Skeletal muscle tissue (tissue), 4 donors: ENCODE results near the gene SCGB3A2. TPM values are rescaled to one million over a fixed set of nuclear protein-coding genes. Genes with fewer than 3 reads are reported as not detected.

Experiments
- H3K27ac ChIP-seq: one replicate; pipeline ENCODE4 v1.7.0; 2013; ENCODE audit warnings: mild to moderate bottlenecking, low read depth, low read length, inconsistent platforms
- H3K27me3 ChIP-seq, 3 donors: one replicate each; pipeline ENCODE4 v1.7.0; 2013; ENCODE audit warnings: low read length in 3 of 3; ENCODE audit not compliant: control insufficient read depth in 3 of 3, insufficient read depth in 3 of 3
- H3K36me3 ChIP-seq, 3 donors: one replicate each; pipeline ENCODE4 v1.7.0; 2013; ENCODE audit warnings: low read length in 3 of 3; ENCODE audit not compliant: control insufficient read depth in 3 of 3, insufficient read depth in 3 of 3
- H3K4me1 ChIP-seq, 3 donors: one replicate each; pipeline ENCODE4 v1.7.0; 2013; ENCODE audit warnings: low read length in 3 of 3, mild to moderate bottlenecking in 3 of 3; ENCODE audit not compliant: control insufficient read depth in 3 of 3, insufficient read depth in 3 of 3
- H3K4me3 ChIP-seq, 3 donors: one replicate each; pipeline ENCODE4 v1.7.0; 2013; ENCODE audit warnings: low read length in 3 of 3
- H3K9ac ChIP-seq, 3 donors: one replicate each; pipeline ENCODE4 v1.7.0; 2013; ENCODE audit warnings: low read length in 3 of 3, mild to moderate bottlenecking in 3 of 3, moderate library complexity in 2 of 3, low read depth in 1 of 3
- H3K9me3 ChIP-seq, 3 donors: one replicate each; pipeline ENCODE4 v1.7.0; 2013; ENCODE audit warnings: low read length in 3 of 3; ENCODE audit not compliant: control insufficient read depth in 3 of 3
- total RNA-seq: library from RNA; depleted of rRNA; stranded (reverse); fragments of >200 nt; gene quantifications from one replicate; pipeline ENCODE4 v1.2.3, GENCODE V29; 2014
- donor health status: Osteomylitis.

SCGB3A2 gene
- total RNA-seq, 1 donor from 2014 or later = not detected

- Histone ChIP-seq H3K4me3 (no peak overlapping the region), H3K36me3 (no peaks in the 10 kb centered on the region), H3K9me3 (no peaks in the 10 kb centered on the region), H3K4me1 (no peaks in the 10 kb centered on the region), H3K27ac (no peak overlapping the region), H3K9ac (no peak overlapping the region), H3K27me3 (no peaks in the 10 kb centered on the region)
Measured at GRCh38 chr5:147920420-147921030, 42.0 kb downstream of the SCGB3A2 start.

DNA sequence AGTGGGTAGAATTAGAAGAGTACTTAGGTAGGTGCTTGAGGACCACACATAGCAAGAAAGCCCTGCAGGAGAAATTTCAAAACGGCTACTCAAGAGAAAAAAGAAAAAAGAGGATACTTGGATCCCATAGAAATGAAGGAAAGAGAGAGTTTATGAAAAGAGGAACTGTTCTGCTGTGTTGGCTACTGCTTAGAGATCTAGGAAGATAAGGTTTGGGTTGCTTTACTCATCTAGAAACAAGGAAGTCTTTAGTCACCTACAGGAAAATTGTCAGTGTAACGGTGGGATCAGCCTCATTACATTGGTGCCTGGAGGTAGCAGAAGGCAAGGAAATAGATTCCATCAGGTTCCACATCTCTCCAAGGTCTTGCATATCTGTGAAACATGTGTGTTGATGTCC, 42.6 kb downstream of the SCGB3A2 start:
- Histone ChIP-seq H3K4me3 (no peak overlapping the region), H3K9me3 (no peaks in the 10 kb centered on the region), H3K4me1 (no peaks in the 10 kb centered on the region), H3K27me3 (no peaks in the 10 kb centered on the region), H3K36me3 (no peaks in the 10 kb centered on the region), H3K27ac (no peak overlapping the region), H3K9ac (no peak overlapping the region)

DNA sequence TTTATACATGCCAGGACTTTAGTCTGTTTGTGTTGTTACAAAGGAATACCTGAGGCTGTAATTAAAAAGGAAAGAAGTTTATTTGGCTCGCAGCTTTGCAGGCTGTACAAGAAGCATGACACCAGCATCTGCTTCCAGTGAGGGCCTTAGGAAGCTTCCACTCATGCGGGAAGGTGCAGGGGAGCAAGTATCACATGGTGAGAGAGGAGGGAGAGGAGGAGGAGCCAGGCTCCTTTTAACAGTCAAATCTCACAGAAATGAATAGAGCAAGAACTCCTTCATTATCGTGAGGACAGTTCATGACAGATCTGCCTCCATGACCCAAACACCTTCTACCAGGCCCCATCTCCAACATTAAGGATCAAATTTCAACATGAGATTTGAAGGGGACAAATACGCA, 46.5 kb downstream of the SCGB3A2 start:
- Histone ChIP-seq H3K36me3 (no peaks in the 10 kb centered on the region), H3K9ac (no peak overlapping the region), H3K4me3 (no peak overlapping the region), H3K27me3 (no peaks in the 10 kb centered on the region), H3K9me3 (no peaks in the 10 kb centered on the region), H3K4me1 (no peaks in the 10 kb centered on the region), H3K27ac (no peak overlapping the region)

DNA sequence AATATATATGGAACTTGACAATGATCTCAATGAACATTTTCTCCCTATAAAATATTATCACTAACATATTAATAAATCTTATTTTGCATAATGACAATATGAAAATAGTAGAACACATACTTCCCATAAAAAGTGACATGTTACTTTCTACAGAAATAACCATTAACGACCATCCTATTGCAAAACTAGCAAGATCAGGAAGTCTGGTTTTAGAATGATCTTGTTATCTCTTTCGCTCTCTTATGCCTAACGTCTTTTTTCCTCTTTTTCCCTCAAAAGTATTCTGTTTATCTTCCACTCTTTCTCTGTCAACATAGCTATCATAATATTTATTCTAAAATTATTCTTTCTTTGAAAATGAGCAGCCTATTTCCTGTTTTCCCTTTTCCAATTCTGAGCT, 49.4 kb downstream of the SCGB3A2 start:
- Histone ChIP-seq H3K27me3 (no peaks in the 10 kb centered on the region), H3K36me3 (no peaks in the 10 kb centered on the region), H3K4me1 (no peaks in the 10 kb centered on the region), H3K9me3 (no peaks in the 10 kb centered on the region), H3K27ac (no peak overlapping the region), H3K4me3 (no peak overlapping the region), H3K9ac (no peak overlapping the region)

DNA sequence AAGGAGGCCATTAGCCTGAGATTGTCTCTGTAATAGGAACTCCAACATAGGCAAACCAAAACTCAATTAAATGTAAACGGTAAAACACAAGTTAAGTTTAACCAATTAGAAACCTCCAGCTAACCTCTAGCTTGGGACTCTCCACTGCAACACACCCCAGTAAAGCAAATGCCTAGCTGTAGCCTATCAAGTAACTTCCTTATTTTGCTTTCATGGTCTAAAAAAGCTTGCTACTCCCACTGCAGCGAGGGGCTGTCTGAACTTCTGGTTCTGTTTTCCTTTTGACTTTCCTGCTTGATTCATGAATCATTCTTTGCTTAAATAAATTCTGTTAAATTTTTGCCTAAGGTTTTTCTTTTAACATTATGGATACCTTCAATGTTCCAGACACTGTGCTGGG, 52.3 kb downstream of the SCGB3A2 start:
- Histone ChIP-seq H3K9ac (no peak overlapping the region), H3K4me3 (no peak overlapping the region), H3K4me1 (no peaks in the 10 kb centered on the region), H3K27me3 (no peaks in the 10 kb centered on the region), H3K9me3 (no peaks in the 10 kb centered on the region), H3K36me3 (no peaks in the 10 kb centered on the region), H3K27ac (no peak overlapping the region)

Other genes with a start within 250 kb of the SCGB3A2 start
- gene JAKMIP2, start 96.0 kb upstream of the SCGB3A2 start, total RNA-seq = 0.52 TPM
- gene SPINK1, start 47.0 kb upstream of the SCGB3A2 start, total RNA-seq = not detected
- not detected for gene C5orf46, start 27.8 kb downstream of the SCGB3A2 start, total RNA-seq
- gene SPINK5, start 185.3 kb downstream of the SCGB3A2 start, total RNA-seq = not detected